ENCODE measurements around the gene PNPO. TPM values are rescaled to one million over a fixed set of nuclear protein-coding genes. Genes with fewer than 3 reads are reported as not detected.
A peak's percentile ranks its signal among the peaks of the same experiment; 100 is the strongest.
"Not testable (repeated sequence)": the region's sequence is repeated elsewhere in the genome, so short reads cannot be mapped to it uniquely, and the experiment has no call there.

Gene PNPO
- total RNA-seq, 2 donors from 2014 or later: 24.9 to 26.0 TPM

GRCh38 chr17:47987240-47987835, 46.0 kb downstream of the PNPO start:
- intact Hi-C loops (cut with DNase I, micrococcal nuclease): no loop called here
- DNase-seq (no peak), ATAC-seq (peak; percentile 64)

GRCh38 chr17:47988445-47988844, 47.1 kb downstream of the PNPO start:
- ATAC-seq; intact Hi-C loops (cut with DNase I, micrococcal nuclease); DNase-seq: not testable (repeated sequence)

- intact Hi-C loops (cut with DNase I, micrococcal nuclease): no loop called here
- DNase-seq: no peak
- ATAC-seq: no peak
Measured at GRCh38 chr17:47989159-47989558, 47.8 kb downstream of the PNPO start.

GRCh38 chr17:47989700-47990099, 48.3 kb downstream of the PNPO start:
- no peak for DNase-seq
- intact Hi-C loops (cut with DNase I, micrococcal nuclease): no loop called here
- ATAC-seq: no peak

- DNase-seq (no peak), ATAC-seq (no peak)
- intact Hi-C loops (cut with DNase I, micrococcal nuclease): no loop called here
Measured at GRCh38 chr17:47990962-47991731, 49.8 kb downstream of the PNPO start.

- DNase-seq: no peak
- no peak for ATAC-seq
- intact Hi-C loops (cut with DNase I, micrococcal nuclease): no loop called here
Measured at GRCh38 chr17:47992216-47992615, 50.8 kb downstream of the PNPO start.

GRCh38 chr17:47993031-47993564, 51.7 kb downstream of the PNPO start:
- no peak for DNase-seq
- intact Hi-C loops (cut with DNase I, micrococcal nuclease): no loop called here
- no peak for ATAC-seq

- no peak for DNase-seq
- intact Hi-C loops (cut with DNase I, micrococcal nuclease): no loop called here
- no peak for ATAC-seq
Measured at GRCh38 chr17:47993964-47994363, 52.6 kb downstream of the PNPO start.

- ATAC-seq (no peak), DNase-seq (no peak)
- intact Hi-C loops (cut with DNase I, micrococcal nuclease): no loop called here
Measured at GRCh38 chr17:47994724-47995123, 53.4 kb downstream of the PNPO start.

- DNase-seq (no peak), ATAC-seq (no peak)
- intact Hi-C loops (cut with DNase I, micrococcal nuclease): no loop called here
Measured at GRCh38 chr17:47995241-47995935, 54.0 kb downstream of the PNPO start.

GRCh38 chr17:47996201-47996600, 54.8 kb downstream of the PNPO start:
- intact Hi-C loops (cut with DNase I, micrococcal nuclease): no loop called here
- no peak for DNase-seq
- ATAC-seq: no peak

GRCh38 chr17:47997586-47997985, 56.2 kb downstream of the PNPO start:
- DNase-seq (no peak), ATAC-seq (no peak)
- intact Hi-C loops (cut with DNase I, micrococcal nuclease): no loop called here

GRCh38 chr17:47998044-47998443, 56.7 kb downstream of the PNPO start:
- intact Hi-C loops (cut with DNase I, micrococcal nuclease): no loop called here
- DNase-seq (no peak), ATAC-seq (no peak)

Other genes starting within 250 kb of the PNPO start
- 1 to 10 TPM; 1.5 to 3.8 TPM for gene TBKBP1, start 247.4 kb upstream of the PNPO start, total RNA-seq
- under 1 TPM; 0.34 to 0.56 TPM for gene TBX21, start 208.3 kb upstream of the PNPO start, total RNA-seq
- 10 to 100 TPM; 58.9 to 87.0 TPM for gene OSBPL7, start 119.8 kb upstream of the PNPO start, total RNA-seq
- gene MRPL10, start 110.0 kb upstream of the PNPO start, total RNA-seq: 10 to 100 TPM; 31.5 to 37.5 TPM
- gene LRRC46, start 109.9 kb upstream of the PNPO start, total RNA-seq: under 1 TPM in 1 of 2 donors, not detected in 1; 0.42 TPM
- gene SCRN2, start 100.3 kb upstream of the PNPO start, total RNA-seq: 10 to 100 TPM; 51.0 to 53.7 TPM
- 10 to 100 TPM in 1 of 2 donors, 1 to 10 TPM in 1; 4.4 to 20.5 TPM for gene SP6, start 90.4 kb upstream of the PNPO start, total RNA-seq
- 10 to 100 TPM; 21.7 to 22.3 TPM for gene SP2, start 45.3 kb upstream of the PNPO start, total RNA-seq
- 100 to 1,000 TPM; 237 to 279 TPM for gene PRR15L, start 16.3 kb downstream of the PNPO start, total RNA-seq
- gene CDK5RAP3, start 29.5 kb downstream of the PNPO start, total RNA-seq: 100 to 1,000 TPM; 136 to 187 TPM
- 1 to 10 TPM; 7.1 to 8.7 TPM for gene COPZ2, start 96.2 kb downstream of the PNPO start, total RNA-seq
- gene NFE2L1, start 106.8 kb downstream of the PNPO start, total RNA-seq: 100 to 1,000 TPM; 223 to 245 TPM
- 10 to 100 TPM; 22.7 to 31.0 TPM for gene CBX1, start 159.9 kb downstream of the PNPO start, total RNA-seq
- 10 to 100 TPM; 19.2 to 20.7 TPM for gene SNX11, start 166.2 kb downstream of the PNPO start, total RNA-seq